LoVo (cell line): Measurements from ENCODE around the gene NUDCD3.

Experiments used
- DNase-seq: peaks from one replicate; pipeline ENCODE4 v3.0.0-alpha.2; 2016; ENCODE audit warnings: low spot score

The NUDCD3 gene

GRCh38 chr7:44382459-44383265, 107.8 kb downstream of the NUDCD3 start:
- DNase-seq, result no peak

GRCh38 chr7:44381494-44382220, 108.8 kb downstream of the NUDCD3 start:
- DNase-seq, result no peak

- no peak for DNase-seq
Observed at GRCh38 chr7:44380831-44381493, 109.5 kb downstream of the NUDCD3 start.

GRCh38 chr7:44380189-44380830, 110.1 kb downstream of the NUDCD3 start:
- no peak for DNase-seq

- DNase-seq, result peak; percentile 20
Observed at GRCh38 chr7:44379366-44380188, 110.9 kb downstream of the NUDCD3 start.

GRCh38 chr7:44378744-44379143, 111.7 kb downstream of the NUDCD3 start:
- DNase-seq, result no peak

GRCh38 chr7:44377681-44378421, 112.6 kb downstream of the NUDCD3 start:
- DNase-seq, result no peak

- DNase-seq, result no peak
Observed at GRCh38 chr7:44377134-44377463, 113.4 kb downstream of the NUDCD3 start.

GRCh38 chr7:44376429-44377133, 113.9 kb downstream of the NUDCD3 start:
- DNase-seq, result no peak

- no peak for DNase-seq
Observed at GRCh38 chr7:44375926-44376342, 114.5 kb downstream of the NUDCD3 start.

- DNase-seq, result no peak
Observed at GRCh38 chr7:44375236-44375699, 115.2 kb downstream of the NUDCD3 start.

- DNase-seq, result no peak
Observed at GRCh38 chr7:44374007-44374763, 116.3 kb downstream of the NUDCD3 start.

- DNase-seq, result no peak
Observed at GRCh38 chr7:44373418-44373740, 117.1 kb downstream of the NUDCD3 start.

GRCh38 chr7:44372560-44373417, 117.7 kb downstream of the NUDCD3 start:
- DNase-seq, result no peak

- DNase-seq, result no peak
Observed at GRCh38 chr7:44368885-44369284, 121.6 kb downstream of the NUDCD3 start.

GRCh38 chr7:44368455-44368854, 122.0 kb downstream of the NUDCD3 start:
- DNase-seq, result no peak

GRCh38 chr7:44367475-44368043, 122.9 kb downstream of the NUDCD3 start:
- no peak for DNase-seq

- DNase-seq, result no peak
Observed at GRCh38 chr7:44366986-44367385, 123.5 kb downstream of the NUDCD3 start.
